CD4-positive, alpha-beta T cell treated with Interleukin-15 for 4 hours (primary cell): Measurements from ENCODE around the gene ATXN10.
"Not testable (repeated sequence)": the region's sequence is repeated elsewhere in the genome, so short reads cannot be mapped to it uniquely, and the experiment has no call there.

ENCODE experiments used
- DNase-seq: peaks from one replicate; pipeline ENCODE4 v3.0.0-alpha.2; 2020; ENCODE audit warnings: low spot score

ATXN10 gene

DNA sequence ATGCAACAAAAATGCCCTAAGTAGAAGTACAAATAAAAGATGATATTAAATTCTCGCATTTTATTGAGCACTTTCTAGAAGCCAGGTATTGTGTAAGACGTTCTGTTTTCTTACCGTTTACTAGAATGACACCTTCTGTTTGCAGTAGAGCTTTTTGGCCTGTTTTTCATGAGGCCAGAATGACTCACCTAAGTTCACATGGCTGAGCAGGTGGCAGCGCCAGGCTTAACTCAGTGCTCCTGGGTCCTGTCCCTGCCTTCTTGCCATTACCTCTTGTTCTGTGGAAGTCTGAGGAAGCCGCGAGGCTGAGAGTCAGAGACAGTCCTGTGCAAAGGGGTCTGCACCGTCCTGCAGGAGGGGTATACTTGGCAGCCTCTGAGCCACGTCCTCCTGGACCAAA lies 113.8 kb downstream of the ATXN10 start:
- no peak for DNase-seq

DNA sequence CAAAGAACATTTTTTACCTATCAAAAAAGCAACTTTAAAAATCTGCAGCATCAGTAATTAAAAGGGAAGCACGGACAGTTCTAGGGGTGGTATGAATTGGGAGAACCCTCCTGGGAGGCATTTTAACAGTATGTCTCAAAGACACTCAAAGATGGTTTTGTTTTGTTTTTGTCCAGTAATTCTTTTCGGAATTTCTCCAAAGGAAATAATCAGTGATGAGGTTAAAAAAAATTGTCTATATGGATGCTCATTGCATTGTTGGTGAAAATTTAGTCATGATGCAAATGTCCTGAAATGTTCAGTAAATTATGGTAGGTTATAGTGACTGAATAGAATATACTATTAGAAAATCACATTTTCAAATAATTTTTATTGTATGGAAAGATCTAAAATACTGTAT lies 115.1 kb downstream of the ATXN10 start:
- no peak for DNase-seq

DNA sequence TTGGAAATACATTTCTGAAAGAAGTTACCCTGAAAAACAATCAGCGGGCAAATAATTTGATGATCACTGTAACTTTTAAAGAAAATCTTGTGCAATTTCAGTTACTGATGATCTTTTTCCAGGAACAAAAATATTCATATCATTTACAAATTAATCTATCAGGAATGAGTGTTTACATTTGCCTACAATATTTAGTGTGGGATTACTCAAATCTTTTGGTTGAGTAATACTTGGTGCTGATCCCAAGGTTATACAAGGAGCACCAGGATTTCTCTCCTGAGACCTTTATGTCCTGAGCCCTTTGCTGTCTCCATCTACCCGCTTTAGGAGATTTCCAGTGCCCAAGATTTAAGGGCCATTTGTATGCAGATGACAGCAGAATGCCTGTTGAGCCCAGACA lies 116.1 kb downstream of the ATXN10 start:
- no peak for DNase-seq

DNA sequence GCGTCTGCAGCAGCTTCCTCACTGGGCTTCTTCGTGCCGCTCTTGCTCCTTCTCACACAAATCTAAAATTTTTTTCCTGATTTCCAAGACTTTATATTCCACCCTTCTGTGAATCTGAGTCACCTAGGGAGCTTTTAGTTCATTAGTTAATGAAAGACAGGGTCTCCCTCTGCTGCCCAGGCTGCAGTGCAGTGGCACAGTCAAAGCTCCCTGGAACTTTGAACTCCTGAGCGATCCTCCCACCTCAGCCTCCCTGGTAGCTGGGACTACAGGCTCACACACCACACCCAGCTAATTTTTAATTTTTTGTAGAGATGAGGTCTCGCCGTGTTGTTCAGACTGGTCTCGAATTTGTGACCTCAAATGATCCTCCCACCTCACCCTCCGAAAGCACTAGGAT lies 116.9 kb downstream of the ATXN10 start:
- no peak for DNase-seq

DNA sequence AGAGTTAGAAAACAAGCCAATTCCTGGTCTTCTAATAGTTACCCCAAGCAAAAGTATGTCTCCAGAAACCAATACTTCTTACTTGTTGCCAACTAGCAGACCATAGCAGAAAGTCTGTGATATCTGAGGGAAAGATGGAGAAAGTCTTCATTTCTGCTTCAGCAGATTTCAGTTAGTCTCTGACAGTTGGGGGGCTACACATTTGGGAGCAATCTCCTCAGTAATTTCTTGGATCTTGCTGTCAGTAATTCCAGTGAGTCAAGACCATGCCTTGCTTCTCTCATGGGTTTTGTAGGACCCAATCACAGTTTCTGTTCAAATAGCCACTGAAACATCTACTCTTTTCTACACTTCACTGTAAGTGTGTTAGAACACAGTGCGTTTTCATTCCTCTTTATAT lies 118.8 kb downstream of the ATXN10 start:
- DNase-seq = no peak

DNA sequence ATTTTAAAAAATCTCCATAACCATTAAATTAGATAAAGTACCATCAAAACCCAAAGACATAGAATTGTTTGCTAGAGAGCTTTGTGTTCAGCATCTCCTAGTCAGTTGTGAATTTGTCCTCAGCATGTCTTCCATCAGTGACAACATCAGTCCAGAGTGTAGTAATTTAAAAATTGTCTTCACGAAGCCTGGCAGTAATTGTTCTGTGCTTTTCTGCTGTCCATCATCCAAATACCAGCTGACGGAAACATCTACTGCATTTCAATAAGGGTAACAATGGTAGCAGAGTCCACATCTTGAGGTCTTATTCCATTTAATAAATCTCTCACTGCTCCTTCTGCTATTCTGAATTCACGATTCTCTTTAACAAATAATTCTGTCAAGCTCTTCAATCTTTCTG lies 121.5 kb downstream of the ATXN10 start:
- DNase-seq = no peak

DNA sequence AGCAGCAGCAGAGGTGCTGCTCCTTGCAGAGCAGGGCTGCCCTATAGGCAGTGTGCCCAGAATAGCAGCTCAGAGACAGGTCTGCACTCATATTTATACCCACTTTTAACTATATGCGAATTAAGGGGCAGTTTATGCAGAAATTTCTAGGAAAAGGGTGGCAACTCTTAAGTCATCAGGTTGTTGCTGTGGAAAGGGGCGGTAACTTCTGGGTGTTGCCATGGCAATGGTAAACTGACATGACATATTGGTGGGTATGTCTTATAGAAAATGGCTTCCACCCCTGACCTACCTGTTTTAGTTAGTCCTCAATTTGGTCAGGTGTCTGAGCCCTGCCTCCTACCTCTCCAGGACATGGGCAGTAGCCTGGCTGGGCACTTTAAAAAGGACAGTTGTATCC lies 122.3 kb downstream of the ATXN10 start:
- DNase-seq = no peak

DNA sequence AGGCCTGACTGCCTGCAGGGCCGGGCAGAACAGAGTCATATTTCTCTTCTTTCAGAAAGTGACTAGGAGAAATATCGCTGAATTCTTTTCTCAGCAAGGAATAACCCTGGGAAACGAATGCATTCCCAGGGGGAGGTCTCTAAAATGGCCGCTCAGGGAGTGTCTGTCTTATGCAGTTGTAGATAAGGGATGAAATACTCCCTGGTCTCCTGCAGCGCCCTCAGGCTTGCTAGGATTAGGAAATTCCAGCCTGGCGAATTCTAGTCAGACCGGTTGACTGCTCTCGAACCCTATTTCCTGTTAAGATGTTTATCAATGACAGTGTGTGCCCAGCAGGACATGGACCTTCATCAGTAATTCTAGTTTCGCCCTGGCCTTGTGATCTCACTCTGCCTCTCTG lies 124.4 kb downstream of the ATXN10 start:
- not testable (repeated sequence) for DNase-seq

DNA sequence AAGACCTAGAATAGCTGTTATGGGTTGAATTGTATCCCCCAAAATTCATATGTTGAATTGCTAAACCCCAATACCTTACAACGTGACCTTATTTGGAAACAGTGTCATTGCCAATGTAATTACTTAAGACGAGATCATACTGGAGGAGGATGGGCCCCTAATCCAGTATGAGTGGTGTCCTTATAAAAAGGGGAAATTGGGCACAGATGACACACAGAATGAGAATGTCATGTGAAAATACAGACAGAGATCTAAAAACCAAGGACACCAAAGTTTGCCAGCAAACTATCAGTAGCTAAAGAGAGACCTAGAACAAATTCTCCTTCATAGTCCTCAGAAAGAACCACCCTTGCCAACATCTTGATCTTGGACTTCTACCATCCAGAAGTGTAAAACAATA lies 127.7 kb downstream of the ATXN10 start:
- no peak for DNase-seq

DNA sequence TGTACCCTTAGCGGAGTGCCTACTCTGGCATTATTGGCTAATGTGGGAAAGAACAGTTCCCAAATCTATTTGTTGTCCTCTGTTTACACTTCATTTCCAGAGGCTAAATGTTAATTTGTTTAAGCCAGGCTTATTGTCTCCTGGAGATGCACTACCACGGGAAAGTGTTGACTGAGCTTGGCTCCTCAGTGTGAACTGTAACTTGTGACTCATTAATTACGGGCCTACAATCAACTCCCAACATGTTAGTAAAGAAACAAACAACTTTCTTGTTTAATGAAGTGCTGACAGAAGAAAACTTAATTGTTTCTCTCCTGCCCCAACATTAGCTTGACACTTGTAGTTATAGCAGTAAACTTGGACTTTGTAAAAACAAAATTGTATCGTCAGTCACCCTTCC lies 130.4 kb downstream of the ATXN10 start:
- no peak for DNase-seq

DNA sequence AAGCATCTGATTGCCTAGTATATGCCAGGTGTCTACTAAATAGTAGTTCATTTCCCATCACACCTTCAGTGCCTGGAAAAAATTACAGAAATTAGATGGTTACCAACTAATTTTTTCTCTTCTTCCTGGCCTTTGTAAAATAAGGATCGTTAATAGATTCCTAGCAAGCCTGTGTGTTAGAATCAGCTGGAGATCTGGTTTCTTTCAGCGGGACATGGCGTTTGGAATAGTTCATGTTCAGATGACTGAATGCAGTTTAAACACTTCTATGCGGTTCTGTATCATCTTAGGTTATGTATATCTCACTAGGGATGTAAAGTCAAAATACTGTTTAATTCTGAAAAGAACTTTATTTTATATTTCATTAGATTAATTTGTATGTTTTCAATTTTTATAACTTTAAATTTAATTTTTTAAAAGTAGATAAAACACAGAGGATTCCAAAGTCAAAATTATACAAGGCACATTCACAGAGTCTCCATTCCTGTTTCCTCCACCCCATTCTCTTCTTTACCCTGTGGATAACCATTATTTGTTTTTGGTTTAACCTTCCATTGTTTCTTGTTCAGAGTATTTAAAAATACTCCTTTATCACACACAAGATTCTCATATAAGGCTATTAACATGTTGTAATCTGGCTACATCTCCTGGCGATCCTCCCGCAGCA lies 132.8 kb downstream of the ATXN10 start:
- no peak for DNase-seq

DNA sequence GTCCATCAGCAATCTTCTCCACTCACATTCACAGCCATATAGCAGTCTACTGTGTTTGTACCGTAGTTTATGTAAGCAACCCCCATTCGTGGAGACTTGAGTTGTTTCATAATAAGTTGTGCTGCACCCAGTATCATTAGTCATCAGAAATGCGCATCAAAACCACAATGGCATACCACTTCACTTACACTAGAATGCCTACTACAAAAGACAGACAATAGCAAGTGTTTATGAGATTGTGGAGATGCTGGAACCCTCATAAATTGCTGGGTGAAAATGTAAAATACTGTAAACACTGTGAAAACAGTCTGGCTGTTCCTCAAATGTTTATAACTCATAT lies 133.3 kb downstream of the ATXN10 start:
- no peak for DNase-seq

DNA sequence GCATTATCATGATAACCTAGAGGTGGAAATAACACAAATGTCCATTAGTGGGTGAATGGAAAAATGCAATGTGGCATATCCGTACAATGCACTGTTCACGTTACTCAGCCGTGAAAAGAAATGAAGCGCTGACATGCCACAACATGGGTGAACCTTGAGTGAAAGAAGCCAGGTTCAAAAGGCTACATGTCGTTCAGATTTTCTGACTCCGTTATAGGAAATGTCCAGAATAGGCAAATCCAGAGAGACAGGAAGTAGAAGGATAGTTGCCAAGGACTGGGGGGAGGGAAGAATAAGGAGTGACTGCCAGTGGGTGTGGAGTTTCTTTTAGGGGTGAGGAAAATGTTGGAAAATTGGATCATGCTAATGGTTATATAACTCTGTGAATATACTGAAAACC lies 133.8 kb downstream of the ATXN10 start:
- no peak for DNase-seq

DNA sequence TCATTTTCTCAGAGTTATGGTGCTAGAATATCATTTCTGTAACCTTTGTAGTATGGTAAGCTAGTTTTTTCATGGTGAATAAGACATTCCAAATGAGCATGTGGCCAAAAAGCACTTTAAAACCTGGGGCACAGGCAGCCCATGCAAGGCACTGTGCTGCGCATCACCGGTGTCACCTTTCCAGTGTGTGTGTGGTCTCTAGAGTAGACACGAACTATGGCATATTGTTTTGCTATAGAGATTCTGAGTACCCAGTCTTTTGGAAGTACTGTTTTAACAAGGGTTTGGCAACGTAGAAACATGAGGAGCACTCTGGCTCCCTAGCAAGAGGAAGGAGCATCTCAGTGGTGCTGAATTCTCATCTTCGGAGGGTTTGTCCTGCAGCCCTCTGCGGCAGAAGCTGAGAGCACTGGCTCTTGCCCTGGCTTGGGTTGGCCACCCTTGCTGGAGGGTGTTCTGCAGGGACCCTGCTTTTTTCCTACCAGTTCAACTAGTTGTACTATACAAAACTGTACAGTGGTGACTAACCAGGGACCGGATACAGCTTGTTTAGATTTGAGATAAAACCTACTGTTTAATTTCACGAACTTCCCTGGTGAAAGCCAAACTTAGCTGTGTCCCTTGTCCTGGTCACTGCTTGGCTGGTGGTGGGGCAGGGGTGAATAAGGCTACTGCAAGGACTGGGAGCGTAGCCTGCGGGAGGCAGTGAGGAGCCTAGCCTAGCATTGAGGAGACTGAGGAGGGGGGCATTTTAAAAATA lies 135.7 kb downstream of the ATXN10 start:
- DNase-seq = no peak

DNA sequence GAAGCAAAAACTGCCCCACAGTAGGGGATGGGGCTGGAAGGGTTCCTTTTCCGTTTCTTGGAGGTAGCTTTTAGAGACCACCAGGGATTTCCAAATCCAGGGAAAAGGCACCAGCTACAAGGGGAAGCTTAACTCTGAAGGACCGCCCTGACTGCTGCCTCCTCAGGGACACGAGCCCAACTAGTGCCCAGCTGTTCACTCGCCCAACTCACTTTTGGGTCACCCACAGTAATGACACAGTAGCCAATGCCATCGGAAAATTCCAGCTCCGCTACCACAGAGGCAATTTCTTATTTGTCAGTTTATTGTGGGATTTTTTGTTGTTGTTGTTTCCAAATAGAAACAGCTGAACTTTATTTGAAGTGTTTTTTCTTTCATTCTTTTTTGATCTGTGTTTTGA lies 141.3 kb downstream of the ATXN10 start:
- DNase-seq = no peak

DNA sequence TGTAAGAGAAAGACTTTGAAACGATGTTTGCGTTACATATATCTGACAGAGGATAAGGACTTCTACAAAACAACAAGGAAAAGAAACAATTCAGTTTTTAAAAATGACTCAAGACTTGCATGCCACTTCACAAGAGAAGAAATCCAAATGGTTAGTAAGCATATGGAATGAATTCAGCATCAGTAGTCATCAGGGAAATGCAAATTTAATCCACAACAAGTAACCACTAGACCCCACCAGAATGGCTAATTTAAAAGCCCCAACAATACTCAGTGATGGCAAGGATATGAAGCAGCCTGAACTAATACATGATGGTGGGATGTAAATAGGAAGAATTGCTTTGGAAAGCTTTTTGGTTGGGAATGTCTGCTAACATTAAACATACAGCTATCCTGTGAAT lies 142.6 kb downstream of the ATXN10 start:
- DNase-seq = no peak

DNA sequence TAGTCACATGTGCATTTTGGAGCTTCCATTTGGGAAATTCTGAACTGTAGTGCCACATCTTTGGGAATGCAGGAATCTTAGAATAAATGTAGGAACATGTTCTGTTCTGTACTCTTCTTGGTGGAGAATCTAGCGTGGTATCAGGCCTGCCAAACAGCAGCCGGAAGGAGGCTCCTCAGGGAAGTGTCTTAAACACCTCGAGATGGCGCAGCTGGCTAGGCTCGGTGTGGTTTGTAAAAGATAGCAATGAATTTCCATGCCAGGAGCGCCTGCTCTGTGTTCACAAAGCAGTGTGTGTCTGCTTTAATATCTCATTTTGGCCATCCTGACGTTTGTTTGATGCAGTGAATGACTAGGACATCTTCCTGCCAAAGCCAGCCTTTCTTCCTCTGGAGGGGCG lies 145.1 kb downstream of the ATXN10 start:
- no peak for DNase-seq

DNA sequence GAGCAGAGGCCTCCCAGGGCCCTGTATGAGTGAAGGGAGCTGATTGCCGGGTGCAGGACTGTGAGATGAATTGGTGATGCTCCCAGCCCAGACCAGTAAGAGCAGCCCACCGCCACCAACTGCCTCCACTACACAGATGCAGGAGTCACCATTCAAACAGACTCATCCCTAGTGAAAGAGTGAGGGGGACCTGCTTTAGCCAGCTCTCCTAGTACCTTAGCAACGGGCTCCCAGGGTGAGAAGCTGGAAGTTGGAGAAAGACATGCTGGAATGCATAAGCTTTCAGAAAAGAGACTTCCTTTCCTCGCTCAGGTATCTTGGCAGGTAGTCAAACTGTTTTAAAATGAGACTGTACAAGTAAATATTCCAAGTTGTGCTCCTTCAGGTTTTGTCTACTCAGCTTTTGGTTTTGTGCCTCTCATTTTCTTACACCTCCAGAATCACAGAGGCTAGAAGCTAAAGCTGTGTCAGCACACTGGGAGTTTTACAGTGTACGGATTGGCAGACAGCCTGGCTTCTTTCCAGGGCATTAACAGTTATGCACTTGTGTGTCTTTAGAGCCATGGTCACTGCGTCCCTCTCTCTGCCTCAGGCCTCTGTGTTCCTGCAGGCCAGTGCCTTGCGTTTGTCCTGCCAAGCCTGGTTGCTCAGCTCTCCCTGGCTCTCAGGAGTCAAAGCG lies 146.2 kb downstream of the ATXN10 start:
- no peak for DNase-seq

DNA sequence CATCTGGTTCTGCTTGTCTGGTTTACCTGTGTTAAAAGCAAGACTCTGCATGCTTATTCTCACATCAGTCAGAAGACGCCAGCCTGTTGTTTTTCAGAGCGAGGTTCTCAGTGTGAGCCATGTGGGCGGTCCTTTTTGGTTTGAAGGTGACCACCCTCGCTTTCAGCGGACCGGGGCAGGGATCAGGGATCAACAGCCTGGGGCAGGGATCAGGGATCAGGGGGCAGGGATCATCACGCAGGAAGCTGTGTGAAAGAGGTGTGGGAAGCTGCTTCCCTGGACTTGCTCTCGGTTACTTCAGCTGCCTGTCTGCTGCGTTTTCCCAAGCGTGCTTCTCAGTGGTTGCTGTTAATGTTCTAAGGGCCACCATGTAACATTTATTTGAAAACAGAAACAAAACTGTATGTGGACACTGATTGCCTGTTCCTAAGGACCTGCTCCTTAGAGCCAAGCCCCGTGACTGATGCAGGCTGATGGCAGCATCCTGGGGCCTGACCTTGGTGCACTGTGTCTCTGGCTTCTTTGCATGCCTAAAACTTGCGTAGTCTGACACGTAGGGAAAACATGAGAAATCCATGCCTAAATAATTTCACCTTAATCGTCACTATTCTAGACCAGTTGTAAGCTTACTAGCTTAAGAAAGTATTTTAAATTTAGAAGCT lies 146.9 kb downstream of the ATXN10 start:
- no peak for DNase-seq

DNA sequence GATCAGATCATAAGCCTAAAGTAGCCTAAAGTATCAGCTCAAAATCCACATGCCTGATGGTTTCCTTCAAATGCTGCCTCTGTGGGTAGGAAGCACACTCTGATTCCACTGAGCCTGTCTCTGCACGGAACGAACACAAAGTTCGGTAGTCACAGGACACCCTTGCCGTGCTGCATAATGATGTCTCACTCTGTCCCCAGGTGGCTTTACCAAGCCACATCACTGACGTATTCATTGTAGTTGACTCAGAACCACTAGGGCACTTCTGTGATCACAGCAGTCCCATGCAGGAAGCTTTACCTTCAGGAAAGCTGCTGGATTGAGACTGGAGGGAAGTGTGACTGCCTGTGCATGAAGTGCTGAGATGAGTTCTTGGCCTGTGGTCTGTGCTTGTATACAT lies 147.7 kb downstream of the ATXN10 start:
- no peak for DNase-seq

DNA sequence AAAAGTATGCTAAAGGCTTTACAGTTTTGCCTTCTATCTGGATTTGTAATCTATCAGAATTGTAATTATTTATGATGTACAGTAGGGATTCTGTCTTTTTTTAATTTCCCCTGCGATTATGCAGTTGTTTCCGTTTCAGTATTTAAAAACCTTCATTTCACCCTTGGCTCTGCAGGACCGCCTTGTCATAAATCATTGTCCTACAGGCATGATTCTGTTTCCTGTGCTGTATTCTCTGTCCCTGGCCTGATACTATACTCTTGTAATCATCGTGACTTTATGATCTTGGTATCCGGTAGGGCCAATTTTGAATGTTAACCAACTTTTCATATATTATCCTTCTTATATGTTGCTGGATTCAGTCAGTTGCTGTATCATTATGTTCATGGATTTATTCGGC lies 151.7 kb downstream of the ATXN10 start:
- no peak for DNase-seq

DNA sequence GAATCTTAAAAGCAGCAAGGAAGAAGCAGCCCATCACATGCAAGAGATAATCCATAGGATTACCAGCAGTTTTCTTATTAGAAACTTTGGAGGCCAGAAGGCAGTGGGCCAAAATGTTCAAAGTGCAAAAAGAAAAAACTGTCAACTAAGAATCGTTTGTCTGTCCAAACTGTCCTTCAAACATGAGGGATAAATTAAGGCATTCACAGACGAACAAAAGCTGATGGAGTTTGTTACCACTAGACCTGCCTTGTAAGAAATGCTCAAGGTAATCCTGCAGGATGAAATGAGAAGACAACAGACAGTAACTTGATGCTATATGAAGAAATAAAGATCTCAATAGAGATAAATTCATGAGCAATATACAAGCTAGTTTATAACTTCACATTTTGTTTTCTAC lies 154.9 kb downstream of the ATXN10 start:
- DNase-seq = no peak

DNA sequence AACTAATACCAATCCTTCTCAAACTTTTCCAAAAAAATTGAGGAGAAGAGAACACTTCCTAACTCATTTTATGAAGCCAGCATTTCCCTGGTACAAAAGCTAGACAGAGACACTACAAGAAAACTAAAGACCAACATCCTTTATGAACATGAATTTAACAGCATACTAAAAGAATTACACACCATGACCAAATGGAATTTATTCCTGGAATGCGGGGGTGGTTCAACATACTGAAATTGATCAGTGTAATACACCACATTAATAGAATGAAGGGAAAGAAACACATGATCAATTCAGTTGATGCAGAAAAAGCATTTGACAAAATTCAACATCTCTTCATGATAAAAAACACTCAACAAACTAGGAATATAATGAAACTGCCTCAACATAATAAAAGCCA lies 157.2 kb downstream of the ATXN10 start:
- DNase-seq = no peak
